Measurements from ENCODE around the gene GPX4.

GPX4 gene

DNA sequence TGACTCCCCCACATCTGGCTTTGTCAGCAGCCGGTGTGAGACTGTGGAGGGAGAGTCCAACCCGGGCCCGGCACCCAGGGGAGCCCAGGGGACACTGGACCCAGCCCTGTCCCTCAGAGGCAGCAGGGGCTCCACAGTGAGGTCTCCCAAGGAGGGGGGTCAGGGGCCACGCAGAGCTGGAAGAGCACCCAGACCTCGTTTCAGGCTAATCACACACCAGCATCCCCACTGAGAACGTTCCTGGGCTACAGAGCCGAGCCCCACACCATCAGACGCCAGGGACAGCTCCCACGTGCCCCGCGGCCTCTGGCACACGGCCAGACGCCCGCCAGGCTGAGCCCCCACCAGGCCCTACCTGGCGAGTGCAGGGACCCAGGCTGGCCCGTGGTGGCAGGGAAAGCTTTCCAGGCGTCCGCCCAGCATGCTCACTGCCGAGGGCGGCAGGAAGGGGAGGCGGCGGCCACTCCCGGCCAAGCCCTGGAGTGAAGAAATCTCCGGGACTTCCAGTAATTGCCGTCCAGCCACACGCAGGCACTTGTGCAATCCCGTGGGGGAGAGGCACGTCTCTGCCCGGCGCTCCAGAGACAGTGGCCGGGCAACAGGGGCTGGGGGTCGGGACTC is 51.0 kb downstream of the GPX4 start:
- no peak for DNase-seq

DNA sequence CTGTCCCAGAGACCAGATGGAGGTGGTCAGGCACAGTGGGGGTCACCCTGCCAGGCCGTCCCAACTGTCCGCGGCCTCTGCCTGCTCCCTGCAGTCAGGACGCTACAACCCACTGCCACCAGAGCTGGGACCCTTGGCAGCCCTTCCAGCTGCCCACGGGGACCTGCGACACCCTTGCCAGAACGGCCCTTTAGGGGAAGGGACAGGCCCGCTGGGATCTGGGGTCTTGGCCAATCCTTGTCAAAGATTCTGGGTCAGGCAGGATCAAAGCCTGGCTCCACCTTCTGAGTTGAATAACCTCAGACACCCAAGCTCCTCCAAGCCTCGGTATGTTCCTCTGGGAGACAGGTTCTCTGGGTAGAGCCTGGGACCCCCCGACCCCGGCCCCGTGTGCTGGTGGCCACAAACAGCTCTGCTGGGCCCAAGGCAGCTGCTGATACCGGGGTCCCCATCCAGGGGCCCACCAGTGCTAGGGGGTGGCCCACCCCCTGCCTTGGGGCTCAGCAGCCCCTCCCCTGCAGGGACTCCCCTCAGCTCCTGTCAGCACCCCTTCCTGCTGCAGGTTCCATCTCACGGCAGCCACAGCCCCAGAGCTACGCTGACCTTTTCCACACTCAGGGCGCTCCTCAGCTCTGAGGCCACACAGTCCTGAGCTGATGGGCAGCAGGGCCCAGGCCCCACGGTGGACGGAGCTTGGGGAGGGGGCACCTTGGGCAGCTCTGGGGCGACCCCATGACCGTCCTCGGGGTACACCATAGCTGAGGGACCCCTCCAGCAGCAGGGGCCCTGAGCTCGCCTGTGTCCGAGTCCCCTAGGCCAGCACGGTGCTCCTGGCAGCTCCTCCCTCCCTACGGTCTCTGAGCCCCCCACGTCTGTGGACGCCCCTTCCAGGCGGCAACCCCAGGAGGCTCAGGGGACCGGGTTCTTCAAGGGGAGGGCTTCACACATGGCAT is 51.8 kb downstream of the GPX4 start:
- DNase-seq = no peak

Data from NCI-H446 treated with DMSO at 0.1 percent for 48 hours (cell line).